Stimulated activated CD4-positive, alpha-beta T cell treated with anti-CD3 and anti-CD28 coated beads, Interleukin-4, amount 100 ng/mL, for 4 hours (primary cell): ENCODE data around the gene RSPRY1.
A peak's percentile ranks its signal among the peaks of the same experiment; 100 is the strongest.

Source experiments
- DNase-seq, 2 experiments: peaks; one replicate each; pipeline ENCODE4 v3.0.0-alpha.2; 2020

RSPRY1 gene

DNA sequence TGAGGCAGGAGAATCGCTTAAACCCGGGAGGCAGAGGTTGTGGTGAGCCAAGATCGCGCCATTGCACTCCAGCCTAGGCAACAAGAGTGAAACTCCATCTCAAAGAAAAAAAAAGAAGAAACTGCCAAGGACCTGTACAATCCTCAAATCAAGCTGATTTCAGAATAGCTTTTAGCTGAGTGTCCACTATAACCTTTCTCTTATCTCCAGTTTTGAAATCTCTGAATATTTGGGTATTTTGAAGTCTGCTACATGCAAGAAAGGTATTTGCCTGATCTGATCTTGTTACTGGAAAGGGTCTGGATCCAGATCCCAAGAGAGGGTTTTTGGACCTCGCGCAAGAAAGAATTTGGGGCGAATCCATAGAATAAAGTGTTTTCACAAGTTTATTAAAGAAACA is 39.8 kb downstream of the RSPRY1 start:
- no peak for DNase-seq

DNA sequence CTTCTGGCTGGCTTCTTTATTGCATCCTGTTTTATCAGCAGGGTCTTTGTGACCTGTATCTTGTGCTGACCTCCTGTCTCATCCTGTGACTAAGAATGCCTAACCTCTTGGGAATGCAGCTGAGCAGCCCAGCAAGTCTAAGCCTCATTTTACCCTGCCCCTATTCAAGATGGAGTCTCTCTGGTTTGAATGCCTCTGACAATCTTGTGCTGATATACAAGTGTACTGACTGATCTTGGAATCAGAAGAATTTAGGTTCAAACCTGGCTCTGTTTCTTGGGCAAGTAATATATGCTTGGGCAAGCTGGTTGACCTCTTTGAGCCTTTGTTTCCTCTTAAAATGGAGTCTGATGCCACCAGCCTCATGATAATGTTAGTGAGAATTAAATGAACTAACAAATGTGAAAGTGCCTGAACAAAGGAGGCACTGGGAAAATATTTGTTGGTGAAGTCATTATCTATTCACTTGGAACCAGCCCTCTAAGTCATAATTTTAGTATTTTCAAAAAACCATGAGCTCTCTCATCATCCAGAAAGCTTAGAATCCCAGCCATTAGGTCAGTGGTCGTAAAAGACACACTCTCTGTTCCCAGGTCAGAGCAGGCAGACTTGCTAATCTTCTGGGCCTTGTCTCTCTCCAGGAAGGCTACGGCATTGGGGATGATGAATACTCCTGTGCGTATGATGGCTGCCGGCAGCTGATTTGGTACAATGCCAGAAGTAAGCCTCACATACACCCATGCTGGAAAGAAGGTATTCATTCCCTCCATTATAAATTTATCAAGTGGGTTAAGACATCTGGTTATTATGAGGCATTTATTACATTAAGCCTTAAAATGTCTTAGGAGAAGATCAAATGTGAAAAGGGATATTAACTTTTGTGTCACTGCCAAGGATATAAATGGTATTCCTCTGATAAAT is 40.8 kb downstream of the RSPRY1 start:
- DNase-seq, result no peak

DNA sequence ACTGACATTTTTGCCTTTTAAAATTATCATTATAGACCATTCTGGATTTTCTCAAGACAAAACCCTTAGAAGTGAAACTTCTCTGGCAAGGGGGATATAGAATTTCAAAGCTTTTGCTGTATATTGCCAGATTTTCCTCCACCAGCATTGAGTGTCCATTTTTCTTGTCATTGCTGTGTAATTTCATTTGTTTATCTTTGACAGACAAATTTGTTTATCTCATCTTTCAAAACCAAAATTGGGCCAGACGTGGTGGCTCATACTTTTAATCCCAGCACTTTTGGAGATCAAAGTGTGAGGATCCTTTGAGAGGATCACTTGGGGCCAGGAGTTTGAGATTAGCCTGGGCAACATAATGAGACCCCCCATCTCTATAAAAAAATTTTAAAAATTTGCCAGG is 43.0 kb downstream of the RSPRY1 start:
- DNase-seq, result no peak

- DNase-seq, result no peak
Measured at GRCh38 chr16:57231821-57232350, 45.8 kb downstream of the RSPRY1 start.

DNA sequence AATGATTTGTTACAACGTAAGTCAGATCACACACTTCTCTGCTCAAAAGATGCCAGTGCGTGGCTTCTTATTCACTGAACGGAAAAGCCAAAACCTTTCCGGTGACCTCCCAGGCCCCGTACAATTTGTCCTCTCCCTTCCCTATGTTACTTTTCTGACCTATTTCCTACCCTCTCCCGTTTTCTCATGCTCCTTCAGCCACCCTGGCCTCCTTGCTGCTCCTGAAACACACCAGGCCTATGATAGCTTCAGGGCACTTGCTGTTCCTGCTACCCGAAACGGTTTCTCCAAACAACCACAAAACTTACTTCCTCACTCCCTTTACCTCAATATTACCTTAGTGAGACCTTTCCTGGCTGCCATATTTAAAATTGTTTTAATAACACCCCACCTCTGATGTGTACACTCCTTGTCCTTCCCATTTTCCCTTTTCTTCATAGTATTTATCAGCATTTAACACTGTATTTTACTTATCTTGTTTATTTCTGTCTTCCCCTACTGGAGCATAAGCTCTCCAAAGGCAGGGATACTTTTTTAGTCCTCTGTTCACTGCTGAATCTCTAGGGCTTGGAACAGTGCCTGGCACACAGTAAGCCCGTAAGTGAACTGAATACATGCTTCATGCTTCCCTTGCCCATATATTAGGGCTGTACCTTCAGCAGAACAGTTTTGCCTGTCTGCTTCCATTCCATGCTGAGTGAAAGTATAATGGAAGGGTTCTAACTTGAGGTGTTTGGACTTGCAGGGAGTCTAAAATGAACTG is 48.0 kb downstream of the RSPRY1 start:
- no peak for DNase-seq

DNA sequence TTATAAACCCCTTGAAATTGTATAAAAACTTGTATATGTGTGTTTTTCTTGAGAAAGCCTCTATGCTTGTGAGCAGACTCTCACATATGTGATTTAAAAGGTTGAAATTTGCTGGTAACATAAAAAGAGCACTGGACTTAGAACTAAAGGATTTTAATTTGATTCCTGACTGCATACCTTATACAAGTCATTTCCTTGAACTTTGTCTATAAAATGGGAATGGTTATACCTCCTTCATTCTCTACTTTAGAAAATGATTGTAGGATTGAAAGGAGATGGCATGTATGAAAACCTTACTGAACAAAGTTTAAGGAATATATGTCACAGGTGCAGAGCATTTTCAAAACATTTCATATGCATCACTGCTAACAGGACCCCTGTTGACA is 48.6 kb downstream of the RSPRY1 start:
- DNase-seq, result no peak

GRCh38 chr16:57235128-57236021 is 49.2 kb downstream of the RSPRY1 start:
- no peak for DNase-seq

DNA sequence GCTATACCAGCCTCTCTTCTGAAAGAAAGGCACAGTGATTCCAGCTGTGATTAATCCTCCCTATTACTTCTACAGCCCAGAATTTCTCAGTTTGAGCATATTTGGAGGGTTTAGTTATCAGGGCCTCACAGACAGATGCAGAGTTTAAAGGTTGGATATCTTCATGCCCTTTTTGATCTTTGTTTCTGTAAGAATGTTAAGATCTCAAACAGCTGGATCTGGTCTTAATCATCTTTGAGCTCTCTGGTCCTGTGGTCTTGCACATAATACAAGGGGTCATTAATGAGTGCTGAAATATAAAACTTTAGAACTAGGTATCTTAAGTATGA is 49.9 kb downstream of the RSPRY1 start:
- DNase-seq, result no peak

DNA sequence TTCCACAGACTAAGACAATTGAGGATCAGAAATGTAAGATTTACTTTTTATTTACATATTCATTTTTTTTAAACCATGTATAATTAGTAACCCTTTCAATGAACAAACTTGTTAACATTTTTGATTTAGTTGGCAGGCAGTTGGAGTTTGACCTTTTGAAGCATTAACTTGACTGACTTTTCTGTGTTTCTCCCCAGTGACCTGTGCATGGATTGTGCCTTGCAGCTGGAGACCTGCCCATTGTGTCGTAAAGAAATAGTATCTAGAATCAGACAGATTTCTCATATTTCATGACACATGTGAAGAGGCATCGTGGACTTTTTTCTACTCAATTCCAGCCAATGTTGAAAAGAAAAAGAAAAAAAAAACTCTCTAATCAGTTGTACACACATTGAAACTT is 52.6 kb downstream of the RSPRY1 start:
- no peak for DNase-seq

- no peak for DNase-seq
Measured at GRCh38 chr16:57239107-57239506, 53.0 kb downstream of the RSPRY1 start.

- DNase-seq, result no peak
Measured at GRCh38 chr16:57240851-57241250, 54.7 kb downstream of the RSPRY1 start.

- no peak for DNase-seq
Measured at GRCh38 chr16:57242650-57243049, 56.5 kb downstream of the RSPRY1 start.

DNA sequence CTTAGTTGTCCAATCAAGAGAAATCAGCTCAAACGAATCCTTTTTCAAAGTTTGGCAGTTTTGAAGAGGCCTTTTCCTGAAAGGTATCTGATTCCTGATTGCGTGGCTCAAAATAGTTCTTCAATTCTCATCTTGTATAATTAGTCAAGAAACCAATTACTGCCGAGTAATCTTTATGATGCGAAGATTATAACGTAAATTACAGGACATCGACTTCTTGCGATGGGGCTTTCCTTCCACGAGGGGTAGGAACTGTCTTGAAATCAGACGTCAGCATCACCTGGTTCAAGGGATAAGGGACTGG is 58.3 kb downstream of the RSPRY1 start:
- DNase-seq, result no peak

- peak; percentile 96 to 97 for DNase-seq
Measured at GRCh38 chr16:57244767-57245471, 58.8 kb downstream of the RSPRY1 start, which contains the start of gene ARL2BP. Gene ARL2BP (plus strand): TSS chr16:57245259. CDS start chr16:57245368, 109 bp downstream.

DNA sequence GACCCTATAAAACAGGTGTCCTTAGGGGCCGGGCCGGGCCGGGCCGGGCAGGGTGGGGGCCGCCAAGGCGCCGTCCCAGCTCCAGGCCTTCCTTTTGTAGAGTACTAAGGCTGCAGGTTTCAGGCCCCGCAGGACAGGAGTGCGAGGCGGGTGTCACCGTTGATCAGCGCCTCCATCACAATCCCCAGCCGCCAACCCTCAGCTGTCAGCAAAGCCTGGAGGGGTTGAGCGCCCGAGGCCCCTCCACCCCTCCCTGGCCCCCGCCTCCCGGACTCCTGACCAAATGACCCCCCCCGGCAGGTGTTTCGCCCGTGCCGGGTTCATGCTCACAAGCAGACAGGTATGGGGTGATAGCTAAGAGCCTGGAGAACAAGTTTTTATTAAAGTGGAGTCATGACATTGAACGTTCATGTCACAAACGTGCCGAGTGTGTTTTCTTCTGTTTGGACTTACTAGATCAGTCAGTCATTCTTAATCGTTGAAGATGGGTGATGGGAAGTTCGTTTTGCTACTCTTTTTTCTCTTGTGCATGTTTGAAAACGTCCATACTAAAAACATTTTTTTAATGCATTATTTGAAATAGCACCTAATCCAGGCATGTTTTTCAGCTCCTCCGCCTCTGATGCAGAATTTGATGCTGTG is 59.5 kb downstream of the RSPRY1 start:
- no peak for DNase-seq

DNA sequence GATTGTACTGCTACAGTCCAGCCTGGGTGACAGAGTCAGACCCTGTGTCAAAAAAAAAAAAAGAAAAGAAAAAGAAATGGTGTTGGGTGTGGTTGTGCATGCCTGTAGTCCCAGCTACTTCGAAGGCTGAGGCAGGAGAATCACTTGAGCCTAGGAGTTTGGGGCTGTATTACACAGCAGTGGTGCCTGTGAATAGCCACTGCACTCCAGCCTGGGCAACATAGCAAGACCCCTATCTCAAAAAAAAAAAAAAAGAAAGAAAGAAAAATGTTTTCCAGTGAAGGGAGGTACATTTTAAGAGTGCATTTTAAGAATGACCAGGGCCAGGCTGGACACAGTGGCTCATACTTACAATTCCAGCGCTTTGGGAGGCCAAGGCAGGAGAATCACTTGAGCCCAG is 65.2 kb downstream of the RSPRY1 start:
- no peak for DNase-seq

- DNase-seq, result no peak
Measured at GRCh38 chr16:57252148-57252721, 66.1 kb downstream of the RSPRY1 start.

DNA sequence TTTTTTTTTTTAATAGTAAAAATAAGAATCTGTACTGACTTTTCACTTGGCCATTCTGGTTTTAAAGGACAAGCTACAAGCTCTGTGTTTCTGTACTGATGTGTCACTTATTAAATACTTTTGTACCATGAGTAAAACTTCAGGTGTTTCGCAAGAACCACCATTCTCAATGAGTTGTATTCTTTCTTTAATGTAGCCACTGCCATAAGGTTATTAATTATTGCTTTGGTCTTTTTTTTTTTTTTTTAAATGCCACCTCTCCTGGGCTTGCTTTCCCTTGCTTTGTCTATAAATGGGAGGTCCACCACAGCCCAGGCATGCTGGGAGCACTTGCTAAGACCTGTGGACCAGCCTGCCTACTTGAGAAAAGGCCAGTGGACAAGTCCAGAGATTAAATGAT is 67.3 kb downstream of the RSPRY1 start:
- no peak for DNase-seq

DNA sequence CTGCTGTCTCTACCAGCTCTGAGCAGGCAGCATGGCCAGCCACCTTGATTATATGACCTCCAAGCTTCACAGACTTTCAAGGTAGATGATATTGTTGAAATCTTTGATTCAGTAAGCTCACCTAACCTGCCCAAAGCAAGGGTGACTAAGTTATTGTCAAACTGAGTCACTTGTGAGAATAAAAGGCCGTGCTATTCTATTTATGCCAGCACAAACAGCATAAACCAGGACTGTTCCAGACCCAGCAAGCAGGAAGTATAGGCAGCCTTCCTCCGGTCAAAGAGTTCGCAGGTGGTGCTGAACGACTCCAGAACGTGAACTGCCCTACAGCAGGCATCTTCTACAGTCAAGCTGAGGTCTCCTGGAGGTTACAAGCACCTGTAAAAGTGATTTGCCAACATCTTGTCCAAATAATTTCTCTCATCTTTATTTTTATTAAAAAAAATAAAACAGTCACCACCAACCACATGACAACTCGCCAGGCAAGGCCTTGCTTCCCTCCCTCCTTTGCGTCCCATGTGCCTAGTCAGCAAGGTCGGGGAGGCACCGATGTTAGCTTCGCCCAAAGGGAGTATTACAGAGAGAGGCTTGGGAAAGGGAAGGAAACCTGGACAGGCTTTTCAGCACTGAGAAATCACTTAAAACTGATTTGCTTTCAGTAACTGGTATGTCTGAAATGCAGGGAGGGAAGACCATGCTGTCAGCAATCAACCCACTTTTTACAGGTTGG is 69.7 kb downstream of the RSPRY1 start:
- no peak for DNase-seq

DNA sequence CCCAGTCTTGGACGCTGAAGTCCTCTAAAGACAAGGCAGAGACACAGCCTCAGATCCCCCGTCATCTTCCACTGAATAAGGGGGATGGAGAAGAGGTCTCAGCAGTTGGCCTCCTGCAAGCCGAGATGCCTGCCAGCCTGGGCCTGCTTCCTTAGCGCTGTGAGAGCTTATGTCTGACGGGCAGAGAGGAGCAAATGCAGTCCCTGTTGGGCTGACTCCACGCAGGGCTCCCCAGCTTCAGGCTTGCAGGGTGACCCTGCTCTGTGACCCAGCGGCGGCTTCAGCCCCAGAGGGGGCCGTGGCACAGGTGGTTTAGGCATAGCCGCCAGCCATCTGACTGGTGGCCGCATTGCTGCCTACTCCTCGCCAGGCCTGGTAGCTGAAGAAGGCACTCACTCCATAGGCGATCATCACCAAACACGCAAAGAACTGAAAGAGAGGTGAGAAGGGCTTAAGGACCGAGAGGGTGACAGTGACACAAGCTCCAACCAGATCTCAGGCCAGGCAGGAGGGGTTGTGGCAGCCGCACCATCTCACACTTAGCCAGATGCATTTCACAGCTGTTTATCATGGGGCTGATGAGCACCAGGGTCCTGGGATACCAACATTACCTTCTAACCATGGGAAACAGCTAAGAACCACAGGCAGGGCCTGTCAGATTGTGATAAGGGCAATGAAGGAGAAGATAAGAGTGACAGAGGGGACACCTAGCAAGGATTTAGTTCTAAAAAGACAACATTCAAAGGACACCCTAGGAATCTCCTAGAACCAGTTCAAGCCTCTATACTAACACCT is 70.7 kb downstream of the RSPRY1 start:
- no peak for DNase-seq
